Common myeloid progenitor, CD34-positive (primary cell): ENCODE measurements around the gene SPDL1.

Experiments used
- CTCF ChIA-PET: fragments of 350-600 bp; sonication (Branson Sonifier 250); formaldehyde crosslinking; loops from one replicate; lab custom pipeline; 2021; ENCODE audit warnings: antibody characterized with exemption; lab: Charles Lee
- POLR2A ChIA-PET: fragments of 350-600 bp; sonication (Branson Sonifier 250); formaldehyde crosslinking; loops from one replicate; lab custom pipeline; 2021; ENCODE audit warnings: antibody characterized with exemption; lab: Charles Lee
- DNase-seq, 3 donors: peaks; one replicate each; pipeline versions ENCODE4 v3.0.0 to v3.0.0-alpha.2; 2013
- H3K27ac ChIP-seq, 2 experiments: 1 replicate in 1 of 2; 2 replicates in 1 of 2; pipeline ENCODE4 v1.7.0; 2013; ENCODE audit warnings: inconsistent platforms in 2 of 2, low read length in 2 of 2, mild to moderate bottlenecking in 2 of 2, low read depth in 1 of 2, moderate library complexity in 1 of 2; ENCODE audit not compliant: severe bottlenecking in 2 of 2, insufficient read depth in 1 of 2, poor library complexity in 1 of 2
- H3K27me3 ChIP-seq, 5 experiments: replicated peaks in 2 of 5; 1 replicate in 3 of 5; 2 replicates in 2 of 5; pipeline versions ENCODE4 v1.6.1 to v1.7.0; 2013; ENCODE audit warnings: low read length in 4 of 5, mild to moderate bottlenecking in 2 of 5, moderate library complexity in 2 of 5, inconsistent platforms in 1 of 5; ENCODE audit not compliant: insufficient read depth in 5 of 5, control insufficient read depth in 4 of 5
- H3K36me3 ChIP-seq, 4 experiments: 1 replicate in 2 of 4; 2 replicates in 2 of 4; pipeline versions ENCODE4 v1.6.1 to v1.7.0; 2013; ENCODE audit warnings: low read length in 3 of 4, control low read depth in 1 of 4, mild to moderate bottlenecking in 1 of 4; ENCODE audit not compliant: control insufficient read depth in 4 of 4, insufficient read depth in 4 of 4
- H3K4me1 ChIP-seq, 4 experiments: 1 replicate in 3 of 4; 2 replicates in 1 of 4; pipeline versions ENCODE4 v1.6.1 to v1.7.1; 2013; ENCODE audit warnings: low read length in 3 of 4, mild to moderate bottlenecking in 3 of 4, control low read depth in 1 of 4, inconsistent platforms in 1 of 4, moderate library complexity in 1 of 4; ENCODE audit not compliant: control insufficient read depth in 4 of 4, insufficient read depth in 4 of 4; ENCODE audit errors: control extremely low read depth in 1 of 4
- H3K4me3 ChIP-seq, 7 experiments: 1 replicate in 4 of 7; 2 replicates in 3 of 7; pipeline versions ENCODE4 v1.5.1 to v1.7.0; 2013; ENCODE audit warnings: mild to moderate bottlenecking in 7 of 7, low read length in 6 of 7, moderate library complexity in 6 of 7, inconsistent platforms in 2 of 7, low read depth in 2 of 7, control low read depth in 1 of 7; ENCODE audit not compliant: insufficient read depth in 4 of 7, control insufficient read depth in 1 of 7; ENCODE audit errors: extremely low read depth in 1 of 7
- H3K9me3 ChIP-seq, 5 experiments: 1 replicate in 4 of 5; 2 replicates in 1 of 5; pipeline versions ENCODE4 v1.6.1 to v1.7.1; 2013; ENCODE audit warnings: low read length in 4 of 5, mild to moderate bottlenecking in 2 of 5, inconsistent platforms in 1 of 5, low read depth in 1 of 5, moderate library complexity in 1 of 5; ENCODE audit not compliant: control insufficient read depth in 4 of 5, insufficient read depth in 2 of 5; ENCODE audit errors: control extremely low read depth in 1 of 5
- WGBS: methylation state at CpG from one replicate; pipeline ENCODE4 v1.1.5; 2013; ENCODE audit not compliant: insufficient coverage; 5-methylcytosine and 5-hydroxymethylcytosine counted together

Gene SPDL1

DNA sequence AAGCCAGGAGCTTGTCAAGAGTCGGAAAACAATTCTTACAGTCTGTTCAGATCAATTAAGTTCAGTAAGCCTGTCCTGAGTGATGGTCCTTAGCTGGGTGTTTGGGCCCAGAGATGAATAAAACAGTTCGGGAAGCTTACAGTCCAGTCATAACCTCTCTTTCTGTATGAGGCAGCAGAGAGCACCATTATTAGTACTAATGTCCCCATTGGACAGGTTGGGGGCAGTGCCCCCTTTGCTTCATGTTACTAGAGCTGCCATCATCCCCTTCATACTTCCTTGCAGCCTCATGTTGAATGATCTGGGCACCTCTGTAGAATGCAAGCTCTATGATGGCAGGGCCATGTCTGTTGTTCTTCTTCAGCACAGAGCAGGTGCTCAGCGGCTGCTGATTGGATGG, 63.3 kb downstream of the SPDL1 start:
- WGBS: 88% methylated on average over 1 of the region's 3 CpGs
- Histone ChIP-seq H3K9me3 (no peaks in the 10 kb centered on the region), H3K27me3 (no peaks in the 10 kb centered on the region), H3K36me3 (peaks cover 0 to 26% (median 0%) of the 10 kb centered on the region in 4 experiments), H3K4me3 (peak overlapping the region in 1 of 7 experiments; percentile 24), H3K4me1 (peaks cover 18 to 58% (median 54%) of the 10 kb centered on the region in 4 experiments), H3K27ac (peak overlapping the region in 1 of 2 experiments; percentile 65)
- no peak for DNase-seq
- CTCF ChIA-PET: interaction anchor here (1.0 kb wide), 1 partner anchor 66 kb away, joined by 3 read pairs; no protein-coding TSS in a partner anchor
- POLR2A ChIA-PET: interaction anchor here (1.2 kb wide), 1 partner anchor 10 kb away, joined by 5 read pairs; the partner anchor contains the start of gene DOCK2

DNA sequence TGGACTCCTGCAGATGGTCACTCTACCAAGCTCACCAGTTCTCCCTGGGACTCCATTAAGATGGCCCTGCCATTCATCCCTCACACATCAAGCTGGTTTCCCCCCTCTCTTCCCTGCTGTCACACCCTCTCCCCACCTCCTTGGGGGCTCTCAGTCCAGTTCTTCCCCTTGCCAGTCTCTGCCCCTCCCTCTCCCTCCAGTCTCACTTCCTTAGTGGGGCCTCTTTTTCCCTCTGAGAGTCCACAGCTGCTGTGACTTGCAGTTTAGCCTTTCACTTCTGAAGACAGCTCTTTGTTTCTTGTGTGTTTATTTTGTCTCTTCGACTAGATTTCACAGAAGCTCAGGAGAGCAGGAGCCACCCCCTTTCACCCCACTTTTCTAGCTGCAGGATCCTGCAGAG, 64.0 kb downstream of the SPDL1 start:
- DNase-seq: peak; percentile 52 to 91 (median 86)
- Histone ChIP-seq H3K4me1 (peaks cover 18 to 66% (median 61%) of the 10 kb centered on the region in 4 experiments), H3K27me3 (no peaks in the 10 kb centered on the region), H3K9me3 (no peaks in the 10 kb centered on the region), H3K27ac (peak overlapping the region; percentile 46 to 65), H3K36me3 (peaks cover 0 to 31% (median 0%) of the 10 kb centered on the region in 4 experiments), H3K4me3 (peak overlapping the region in 6 of 7 experiments; percentile 32 to 59 (median 48))
- CTCF ChIA-PET: interaction anchor here (0.8 to 1.0 kb wide), 3 partner anchors 10 to 67 kb away, joined by 3 to 4 read pairs (median 3); no protein-coding TSS in a partner anchor
- POLR2A ChIA-PET: interaction anchor here (1.2 kb wide), 1 partner anchor 11 kb away, joined by 5 read pairs; the partner anchor contains the start of gene DOCK2
- WGBS: no CpG with 5 or more reads among the region's 1 CpG

DNA sequence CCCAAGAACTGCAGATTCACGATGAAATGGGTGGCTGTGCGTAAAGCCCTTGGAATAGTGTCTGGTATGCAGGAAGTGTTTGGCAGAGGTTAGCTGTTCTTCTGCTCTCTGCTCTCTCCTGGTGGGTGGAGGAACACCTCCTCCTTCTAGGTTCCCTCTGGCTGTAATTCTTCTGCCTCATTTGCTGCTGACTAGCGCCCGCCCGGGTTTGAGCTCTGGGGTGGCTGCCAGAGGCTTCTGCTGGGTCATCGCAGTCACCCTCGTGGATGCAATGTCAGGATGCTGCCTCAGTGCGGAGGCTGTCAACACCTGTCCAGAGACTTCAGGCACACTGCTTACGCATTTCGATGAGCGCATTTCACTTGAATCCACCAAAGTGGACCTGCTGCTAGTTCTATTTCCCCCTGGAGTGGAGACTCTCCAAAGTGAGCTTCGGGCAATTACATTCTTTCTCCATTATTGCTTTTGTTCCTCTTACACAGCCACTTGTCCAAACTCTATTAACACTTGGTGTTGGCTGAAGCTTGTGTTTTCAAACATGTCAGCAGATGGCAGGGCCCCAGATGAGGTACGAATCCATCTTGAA, 65.2 kb downstream of the SPDL1 start:
- peak; percentile 36 to 69 (median 53) for DNase-seq
- H3K36me3 ChIP-seq: peaks cover 0 to 38% (median 1%) of the 10 kb centered on the region in 4 experiments
- ChIA-PET POLR2A (interaction anchor here (0.9 to 1.4 kb wide), 2 partner anchors 9 to 12 kb away, joined by 3 to 8 read pairs; partner anchors contain the start of gene DOCK2), CTCF (interaction anchor here (0.6 to 1.2 kb wide), 2 partner anchors 11 to 62 kb away, joined by 3 to 4 read pairs; partner anchors contain the start of gene DOCK2)
- 36% methylated on average over 10 of the region's 13 CpGs for WGBS
- no peaks in the 10 kb centered on the region for H3K27me3 ChIP-seq
- H3K27ac ChIP-seq: peak overlapping the region; percentile 46 to 65
- peak overlapping the region in 5 of 7 experiments; percentile 2 to 59 (median 32) for H3K4me3 ChIP-seq
- H3K9me3 ChIP-seq: no peaks in the 10 kb centered on the region
- peaks cover 18 to 78% (median 68%) of the 10 kb centered on the region in 4 experiments for H3K4me1 ChIP-seq

DNA sequence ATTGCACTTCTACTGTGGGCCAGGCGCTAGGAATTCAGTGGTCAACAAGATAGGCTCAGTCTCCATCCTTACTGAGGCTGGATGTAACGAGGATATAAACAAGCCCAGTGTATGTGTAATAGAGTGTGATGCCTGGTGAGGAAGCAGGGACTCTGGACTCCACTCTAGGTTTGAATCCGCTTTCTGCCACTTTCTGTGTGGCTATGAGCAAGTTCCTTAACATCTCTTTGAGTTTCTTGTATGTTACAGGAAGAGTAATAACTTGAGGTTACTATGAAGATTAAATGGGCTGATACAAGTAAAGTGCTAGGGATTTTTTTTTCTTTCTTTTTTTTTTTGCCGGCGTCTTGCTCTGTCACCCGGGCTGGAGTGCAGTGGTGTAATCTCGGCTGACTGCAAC, 65.9 kb downstream of the SPDL1 start:
- CTCF ChIA-PET: interaction anchor here (1.2 kb wide), 1 partner anchor 12 kb away, joined by 4 read pairs; the partner anchor contains the start of gene DOCK2
- H3K27me3 ChIP-seq: no peaks in the 10 kb centered on the region
- peak overlapping the region in 1 of 2 experiments; percentile 65 for H3K27ac ChIP-seq
- no peaks in the 10 kb centered on the region for H3K9me3 ChIP-seq
- POLR2A ChIA-PET: interaction anchor here (1.4 kb wide), 1 partner anchor 12 kb away, joined by 8 read pairs; the partner anchor contains the start of gene DOCK2
- peak in 2 of 3 donors; percentile 21 to 36 for DNase-seq
- WGBS: 93% methylated on average over 4 of the region's 7 CpGs
- H3K4me1 ChIP-seq: peaks cover 18 to 77% (median 68%) of the 10 kb centered on the region in 4 experiments
- H3K4me3 ChIP-seq: peak overlapping the region in 1 of 7 experiments; percentile 1
- peaks cover 0 to 41% (median 3%) of the 10 kb centered on the region in 4 experiments for H3K36me3 ChIP-seq

DNA sequence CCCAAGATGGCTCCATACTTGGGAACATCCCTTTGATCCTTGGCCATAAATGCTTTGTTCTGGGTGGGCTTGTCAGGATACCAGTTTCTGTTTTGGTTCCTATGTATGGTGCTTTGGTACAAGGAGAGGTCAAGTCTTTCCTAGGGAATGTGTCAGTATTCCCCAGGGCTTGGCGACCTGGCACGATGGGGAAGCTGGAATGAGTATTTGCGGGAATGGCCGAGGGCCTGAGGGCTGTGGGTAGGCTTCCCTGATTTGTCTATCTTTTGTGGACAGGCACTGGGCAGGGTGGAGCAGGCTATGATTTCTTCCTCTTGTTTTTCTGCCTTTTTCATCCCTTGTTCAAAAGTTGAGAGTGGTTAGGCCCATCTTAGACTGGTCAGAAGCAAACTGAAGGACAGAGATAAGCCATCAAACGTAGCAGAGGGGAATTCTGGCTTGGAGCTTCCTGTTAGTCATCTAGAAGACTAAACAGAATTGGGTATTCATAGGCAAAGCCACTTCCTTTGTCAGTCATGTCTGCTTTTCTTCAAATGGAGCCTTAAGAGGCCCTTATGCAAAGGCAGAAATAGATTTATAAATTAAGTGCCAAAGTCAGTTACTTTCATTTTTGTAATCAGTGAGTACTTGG, 67.2 kb downstream of the SPDL1 start:
- no peaks in the 10 kb centered on the region for H3K27me3 ChIP-seq
- H3K4me1 ChIP-seq: peaks cover 18 to 77% (median 68%) of the 10 kb centered on the region in 4 experiments
- ChIA-PET POLR2A (no interaction called here), CTCF (interaction anchor here (0.9 to 3.8 kb wide), 2 partner anchors 14 to 31 kb away, joined by 3 to 16 read pairs; partner anchors contain the start of gene DOCK2)
- H3K9me3 ChIP-seq: no peaks in the 10 kb centered on the region
- peak; percentile 51 to 80 (median 74) for DNase-seq
- peaks cover 4 to 54% (median 13%) of the 10 kb centered on the region in 4 experiments for H3K36me3 ChIP-seq
- H3K27ac ChIP-seq: peak overlapping the region; percentile 67 to 84
- 35% methylated on average over 5 of the region's 5 CpGs for WGBS
- H3K4me3 ChIP-seq: peak overlapping the region in 6 of 7 experiments; percentile 1 to 60 (median 34)

DNA sequence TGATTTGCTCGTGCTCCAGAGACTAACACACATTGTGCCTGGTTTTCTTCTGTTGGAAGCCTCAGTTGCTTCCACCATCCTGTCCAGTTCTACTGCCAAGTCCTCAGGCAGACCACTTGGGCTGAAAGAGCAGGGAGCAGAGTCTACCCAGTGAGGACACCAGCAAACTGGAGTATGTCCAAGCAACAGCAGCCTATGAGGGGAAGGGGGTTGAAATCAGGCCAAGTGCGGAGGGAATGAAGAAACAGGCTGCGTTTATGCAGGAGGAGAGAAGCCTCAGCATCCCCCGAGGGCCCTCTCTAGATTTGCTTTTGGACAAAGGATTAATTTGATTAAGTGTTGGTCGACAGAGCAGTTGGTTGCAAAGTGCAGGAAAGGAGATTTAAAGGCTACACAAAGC, 68.0 kb downstream of the SPDL1 start:
- Histone ChIP-seq H3K4me3 (peak overlapping the region in 4 of 7 experiments; percentile 1 to 60 (median 45)), H3K4me1 (peaks cover 17 to 73% (median 65%) of the 10 kb centered on the region in 4 experiments), H3K9me3 (no peaks in the 10 kb centered on the region), H3K36me3 (peaks cover 4 to 57% (median 20%) of the 10 kb centered on the region in 4 experiments), H3K27me3 (no peaks in the 10 kb centered on the region), H3K27ac (peak overlapping the region; percentile 67 to 84)
- ChIA-PET CTCF (interaction anchor here (1.4 to 3.8 kb wide), 2 partner anchors 12 to 14 kb away, joined by 4 to 16 read pairs; partner anchors contain the start of gene DOCK2), POLR2A (no interaction called here)
- DNase-seq: no peak
- WGBS: 83% methylated on average over 5 of the region's 5 CpGs
